Measurements from ENCODE around the gene TMEM215.

DNA sequence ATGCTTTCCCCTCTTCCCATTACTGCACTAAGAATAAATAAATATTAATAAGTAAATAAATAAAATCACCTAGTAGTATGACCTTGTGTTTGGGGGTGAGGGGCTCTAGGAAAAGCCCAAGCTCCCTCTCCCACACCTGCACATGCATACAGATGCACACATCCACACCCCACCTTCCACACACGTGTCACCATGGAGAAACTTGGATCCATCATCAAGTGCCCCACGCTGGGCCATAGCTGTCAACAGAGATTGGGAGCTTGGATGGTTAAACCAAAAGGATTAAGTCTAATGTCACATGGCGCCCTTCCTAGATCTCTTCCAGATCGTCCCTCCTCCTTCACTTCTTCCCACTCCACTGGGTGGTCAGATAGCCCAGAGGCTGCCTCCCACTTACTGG is 37.0 kb downstream of the TMEM215 start:
- TF ChIP-seq POLR2AphosphoS5 (IDR thresholded peaks at IDR 0.05): no peak
- TF ChIP-seq, protein P1, sequence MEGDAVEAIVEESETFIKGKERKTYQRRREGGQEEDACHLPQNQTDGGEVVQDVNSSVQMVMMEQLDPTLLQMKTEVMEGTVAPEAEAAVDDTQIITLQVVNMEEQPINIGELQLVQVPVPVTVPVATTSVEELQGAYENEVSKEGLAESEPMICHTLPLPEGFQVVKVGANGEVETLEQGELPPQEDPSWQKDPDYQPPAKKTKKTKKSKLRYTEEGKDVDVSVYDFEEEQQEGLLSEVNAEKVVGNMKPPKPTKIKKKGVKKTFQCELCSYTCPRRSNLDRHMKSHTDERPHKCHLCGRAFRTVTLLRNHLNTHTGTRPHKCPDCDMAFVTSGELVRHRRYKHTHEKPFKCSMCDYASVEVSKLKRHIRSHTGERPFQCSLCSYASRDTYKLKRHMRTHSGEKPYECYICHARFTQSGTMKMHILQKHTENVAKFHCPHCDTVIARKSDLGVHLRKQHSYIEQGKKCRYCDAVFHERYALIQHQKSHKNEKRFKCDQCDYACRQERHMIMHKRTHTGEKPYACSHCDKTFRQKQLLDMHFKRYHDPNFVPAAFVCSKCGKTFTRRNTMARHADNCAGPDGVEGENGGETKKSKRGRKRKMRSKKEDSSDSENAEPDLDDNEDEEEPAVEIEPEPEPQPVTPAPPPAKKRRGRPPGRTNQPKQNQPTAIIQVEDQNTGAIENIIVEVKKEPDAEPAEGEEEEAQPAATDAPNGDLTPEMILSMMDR (IDR thresholded peaks at IDR 0.05): no peak
- no peak for TF ChIP-seq POLR2A (IDR thresholded peaks at IDR 0.05)
- no peak for TF ChIP-seq EP300 (IDR thresholded peaks at IDR 0.05; ENCODE audit: low read depth)
